Breast epithelium (tissue), 3 donors: Measurements from ENCODE around the gene ATP8B4.

Experiments
- CTCF ChIP-seq, 3 donors: fragments of 450-650 bp; IDR thresholded peaks; one replicate each; pipeline ENCODE4 v1.5.1; 2016 to 2017; ENCODE audit warnings: antibody characterized with exemption in 3 of 3, mild to moderate bottlenecking in 3 of 3, moderate library complexity in 3 of 3
- POLR2A ChIP-seq: fragments of 450-650 bp; IDR thresholded peaks from one replicate; pipeline ENCODE4 v1.6.1; 2016; ENCODE audit warnings: antibody characterized with exemption, mild to moderate bottlenecking, moderate library complexity

- TF ChIP-seq CTCF (IDR thresholded peaks at IDR 0.05) (no peak), POLR2A (no peak)
These were observed 136.4 kb downstream of the ATP8B4 start for GRCh38 chr15:49982584-49982983.
